Smooth muscle cell (in vitro differentiated cells): ENCODE measurements around the gene SS18L1. TPM values are rescaled to one million over a fixed set of nuclear protein-coding genes. Genes with fewer than 3 reads are reported as not detected.
"Not testable (repeated sequence)": the region's sequence is repeated elsewhere in the genome, so short reads cannot be mapped to it uniquely, and the experiment has no call there.

Experiments used
- DNase-seq: peaks from one replicate; lab custom pipeline; 2025; ENCODE audit not compliant: unreplicated experiment; lab: John Stamatoyannopoulos, UW
- H2AFZ ChIP-seq: fragments of 200-600 bp; sonication (generic); 2 replicates; pipeline ENCODE4 v1.6.0; 2016; ENCODE audit warnings: antibody characterized with exemption, low read depth, mild to moderate bottlenecking
- H3F3A ChIP-seq: fragments of 200-600 bp; sonication (generic); 2 replicates; pipeline ENCODE4 v1.6.0; 2017; ENCODE audit warnings: antibody characterized with exemption, low read depth
- H3K27ac ChIP-seq: fragments of 200-600 bp; sonication (generic); 2 replicates; pipeline ENCODE4 v1.5.1; 2016; ENCODE audit warnings: low read depth, mild to moderate bottlenecking
- H3K27me3 ChIP-seq: fragments of 200-600 bp; sonication (generic); 2 replicates; pipeline ENCODE4 v1.6.1; 2016; ENCODE audit warnings: low read depth, mild to moderate bottlenecking
- H3K36me3 ChIP-seq: fragments of 200-600 bp; sonication (generic); 2 replicates; pipeline ENCODE4 v1.5.1; 2016; ENCODE audit warnings: low read depth
- H3K4me1 ChIP-seq: fragments of 200-600 bp; sonication (generic); 2 replicates; pipeline ENCODE4 v1.5.1; 2016; ENCODE audit warnings: low read depth
- H3K4me2 ChIP-seq: fragments of 200-600 bp; sonication (generic); 2 replicates; pipeline ENCODE4 v1.6.0; 2016; ENCODE audit warnings: mild to moderate bottlenecking
- H3K4me3 ChIP-seq: fragments of 200-600 bp; sonication (generic); 2 replicates; pipeline ENCODE4 v1.5.1; 2016; ENCODE audit warnings: mild to moderate bottlenecking
- H3K79me2 ChIP-seq: fragments of 200-600 bp; sonication (generic); 2 replicates; pipeline ENCODE4 v1.6.0; 2016; ENCODE audit warnings: low read depth, mild to moderate bottlenecking
- H3K9ac ChIP-seq: fragments of 200-600 bp; sonication (generic); 2 replicates; pipeline ENCODE4 v1.6.0; 2016; ENCODE audit warnings: low read depth
- H3K9me3 ChIP-seq: fragments of 200-600 bp; sonication (generic); replicated peaks from 2 replicates; pipeline ENCODE4 v1.5.1; 2016; ENCODE audit warnings: low read depth
- H4K20me1 ChIP-seq: fragments of 200-600 bp; sonication (generic); 2 replicates; pipeline ENCODE4 v1.6.0; 2016; ENCODE audit warnings: low read depth
- WGBS: methylation state at CpG from one replicate; pipeline ENCODE4 v1.1.7; 2016; ENCODE audit warnings: low lambda C conversion rate; 5-methylcytosine and 5-hydroxymethylcytosine counted together
- polyA plus RNA-seq: library from polyadenylated mRNA; unstranded; fragments of >200 nt; fragmentation: Nextera tagmentation; extraction: Ambion mirVana; gene quantifications from 2 replicates; pipeline ENCODE4 v1.2.1, GENCODE V29; 2016
- total RNA-seq: library from RNA; depleted of rRNA; stranded (reverse); fragments of >200 nt; gene quantifications from 2 replicates; pipeline ENCODE4 v1.2.3, GENCODE V29; 2014
- TF ChIP-seq, protein P1 (sequence below): fragments of 200-600 bp; sonication (generic); IDR thresholded peaks from 2 replicates; pipeline ENCODE4 v1.5.1; 2017; ENCODE audit warnings: borderline replicate concordance, mild to moderate bottlenecking, antibody characterized with exemption; ENCODE audit not compliant: insufficient read depth, poor library complexity, severe bottlenecking

Gene SS18L1
- total and polyA plus RNA-seq, 2 experiments from 2014 or later = 2.3 to 10.1 TPM

DNA sequence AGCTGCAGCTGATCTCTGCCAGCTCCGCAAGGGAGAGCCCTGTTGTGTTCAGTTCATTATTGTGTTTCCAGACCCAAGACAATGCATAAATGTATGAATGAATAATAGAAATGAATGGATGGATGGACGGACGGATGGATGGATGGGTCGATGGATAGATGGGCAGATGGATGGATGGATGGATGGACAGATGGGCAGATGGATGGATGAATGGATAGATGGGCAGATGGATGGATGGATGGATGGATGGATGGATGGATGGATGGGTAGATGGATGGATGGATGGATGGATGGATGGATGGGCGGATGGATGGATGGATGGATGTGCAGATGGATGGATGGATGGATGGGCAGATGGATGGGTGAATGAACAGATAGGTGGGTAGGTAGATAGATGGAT is 38.0 kb upstream of the SS18L1 start:
- no peaks in the 10 kb centered on the region for H3K79me2 ChIP-seq
- H3K27ac ChIP-seq = no peak overlapping the region
- TF ChIP-seq, protein P1, sequence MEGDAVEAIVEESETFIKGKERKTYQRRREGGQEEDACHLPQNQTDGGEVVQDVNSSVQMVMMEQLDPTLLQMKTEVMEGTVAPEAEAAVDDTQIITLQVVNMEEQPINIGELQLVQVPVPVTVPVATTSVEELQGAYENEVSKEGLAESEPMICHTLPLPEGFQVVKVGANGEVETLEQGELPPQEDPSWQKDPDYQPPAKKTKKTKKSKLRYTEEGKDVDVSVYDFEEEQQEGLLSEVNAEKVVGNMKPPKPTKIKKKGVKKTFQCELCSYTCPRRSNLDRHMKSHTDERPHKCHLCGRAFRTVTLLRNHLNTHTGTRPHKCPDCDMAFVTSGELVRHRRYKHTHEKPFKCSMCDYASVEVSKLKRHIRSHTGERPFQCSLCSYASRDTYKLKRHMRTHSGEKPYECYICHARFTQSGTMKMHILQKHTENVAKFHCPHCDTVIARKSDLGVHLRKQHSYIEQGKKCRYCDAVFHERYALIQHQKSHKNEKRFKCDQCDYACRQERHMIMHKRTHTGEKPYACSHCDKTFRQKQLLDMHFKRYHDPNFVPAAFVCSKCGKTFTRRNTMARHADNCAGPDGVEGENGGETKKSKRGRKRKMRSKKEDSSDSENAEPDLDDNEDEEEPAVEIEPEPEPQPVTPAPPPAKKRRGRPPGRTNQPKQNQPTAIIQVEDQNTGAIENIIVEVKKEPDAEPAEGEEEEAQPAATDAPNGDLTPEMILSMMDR = no peak
- no peaks in the 10 kb centered on the region for H3K36me3 ChIP-seq
- no peaks in the 10 kb centered on the region for H3K4me1 ChIP-seq
- no peaks in the 10 kb centered on the region for H4K20me1 ChIP-seq
- H3K27me3 ChIP-seq = no peaks in the 10 kb centered on the region
- no peak overlapping the region for H3K4me2 ChIP-seq
- H3K9me3 ChIP-seq = no peaks in the 10 kb centered on the region
- H3K4me3 ChIP-seq = no peak overlapping the region
- no peaks in the 10 kb centered on the region for H3F3A ChIP-seq
- WGBS = 94% methylated on average over 5 of the region's 5 CpGs
- no peak for DNase-seq
- H2AFZ ChIP-seq = no peak overlapping the region
- no peak overlapping the region for H3K9ac ChIP-seq

- no peak overlapping the region for H3K4me3 ChIP-seq
- TF ChIP-seq, protein P1 = no peak
- H3F3A ChIP-seq = no peaks in the 10 kb centered on the region
- H3K27ac ChIP-seq = no peak overlapping the region
- peaks cover 3% of the 10 kb centered on the region for H3K27me3 ChIP-seq
- H3K4me2 ChIP-seq = no peak overlapping the region
- H4K20me1 ChIP-seq = no peaks in the 10 kb centered on the region
- no peak overlapping the region for H3K9ac ChIP-seq
- WGBS = 98% methylated on average over 6 of the region's 6 CpGs
- H3K4me1 ChIP-seq = no peaks in the 10 kb centered on the region
- DNase-seq = no peak
- H3K9me3 ChIP-seq = no peaks in the 10 kb centered on the region
- H3K79me2 ChIP-seq = no peaks in the 10 kb centered on the region
- no peaks in the 10 kb centered on the region for H3K36me3 ChIP-seq
- no peak overlapping the region for H2AFZ ChIP-seq
Measured at GRCh38 chr20:62111148-62111547, 32.4 kb upstream of the SS18L1 start.

- no peaks in the 10 kb centered on the region for H3K9me3 ChIP-seq
- H3F3A ChIP-seq = no peaks in the 10 kb centered on the region
- no peaks in the 10 kb centered on the region for H3K36me3 ChIP-seq
- 92% methylated on average over 6 of the region's 6 CpGs for WGBS
- DNase-seq = no peak
- H3K27me3 ChIP-seq = peaks cover 3% of the 10 kb centered on the region
- H4K20me1 ChIP-seq = no peaks in the 10 kb centered on the region
- H3K4me1 ChIP-seq = no peaks in the 10 kb centered on the region
- H3K4me3 ChIP-seq = no peak overlapping the region
- H3K79me2 ChIP-seq = no peaks in the 10 kb centered on the region
- H2AFZ ChIP-seq = no peak overlapping the region
- no peak overlapping the region for H3K4me2 ChIP-seq
- H3K27ac ChIP-seq = no peak overlapping the region
- TF ChIP-seq, protein P1 = no peak
- H3K9ac ChIP-seq = no peak overlapping the region
Measured at GRCh38 chr20:62112368-62112767, 31.2 kb upstream of the SS18L1 start.

- Histone ChIP-seq H3K27me3 (peaks cover 3% of the 10 kb centered on the region), H3K4me3 (no peak overlapping the region), H3K4me1 (peaks cover 6% of the 10 kb centered on the region), H2AFZ (no peak overlapping the region), H3F3A (no peaks in the 10 kb centered on the region), H3K36me3 (no peaks in the 10 kb centered on the region), H3K9me3 (no peaks in the 10 kb centered on the region), H4K20me1 (no peaks in the 10 kb centered on the region), H3K9ac (no peak overlapping the region), H3K4me2 (no peak overlapping the region), H3K79me2 (no peaks in the 10 kb centered on the region), H3K27ac (no peak overlapping the region)
- WGBS = 33% methylated on average over 7 of the region's 8 CpGs
- TF ChIP-seq, protein P1 = no peak
- DNase-seq = no peak
Measured at GRCh38 chr20:62114894-62115293, 28.7 kb upstream of the SS18L1 start.

- WGBS = 93% methylated on average over 7 of the region's 7 CpGs
- not testable (repeated sequence) for H3K27ac ChIP-seq, DNase-seq
Measured at GRCh38 chr20:62115800-62116407, 27.7 kb upstream of the SS18L1 start.

More at GRCh38 chr20:62115800-62116407, 27.7 kb upstream of the SS18L1 start:
- not testable (repeated sequence) for H3K4me1 ChIP-seq, H3F3A ChIP-seq, H3K9ac ChIP-seq, H3K9me3 ChIP-seq, H4K20me1 ChIP-seq, H2AFZ ChIP-seq, H3K79me2 ChIP-seq, H3K4me2 ChIP-seq, H3K27me3 ChIP-seq, H3K4me3 ChIP-seq, H3K36me3 ChIP-seq
